HuH-7 (cell line): ENCODE measurements around the gene CACNA1S.
A peak's percentile ranks its signal among the peaks of the same experiment; 100 is the strongest.

Experiments
- DNase-seq: peaks from one replicate; pipeline ENCODE4 v3.0.0; 2011; ENCODE audit warnings: low spot score

The CACNA1S gene

GRCh38 chr1:201112173-201112731 lies at the start of gene CACNA1S:
Gene CACNA1S (minus strand): TSS chr1:201112426. CDS start chr1:201112339, 87 bp downstream.
- DNase-seq = no peak

GRCh38 chr1:201157949-201158348 lies 45.7 kb upstream of the CACNA1S start:
- no peak for DNase-seq

- no peak for DNase-seq
Observed at GRCh38 chr1:201156819-201157218, 44.6 kb upstream of the CACNA1S start.

GRCh38 chr1:201156346-201156745 lies 44.1 kb upstream of the CACNA1S start:
- DNase-seq = no peak

- DNase-seq = no peak
Observed at GRCh38 chr1:201155354-201155753, 43.1 kb upstream of the CACNA1S start.

GRCh38 chr1:201154389-201155165 lies 42.4 kb upstream of the CACNA1S start, which contains the start of gene TMEM9:
Gene TMEM9 (minus strand): TSS chr1:201154474. CDS start chr1:201153923, 551 bp downstream.
- DNase-seq = peak; percentile 90

- DNase-seq = no peak
Observed at GRCh38 chr1:201153474-201154388, 41.5 kb upstream of the CACNA1S start.

- peak; percentile 82 for DNase-seq
Observed at GRCh38 chr1:201149400-201149799, 37.2 kb upstream of the CACNA1S start.

- DNase-seq = no peak
Observed at GRCh38 chr1:201147396-201148015, 35.3 kb upstream of the CACNA1S start.

GRCh38 chr1:201146626-201147390 lies 34.6 kb upstream of the CACNA1S start:
- DNase-seq = no peak

GRCh38 chr1:201145816-201146215 lies 33.6 kb upstream of the CACNA1S start:
- DNase-seq = no peak

- DNase-seq = no peak
Observed at GRCh38 chr1:201145132-201145531, 32.9 kb upstream of the CACNA1S start.

- DNase-seq = no peak
Observed at GRCh38 chr1:201144701-201145100, 32.5 kb upstream of the CACNA1S start.

- DNase-seq = no peak
Observed at GRCh38 chr1:201143726-201144635, 31.8 kb upstream of the CACNA1S start.

GRCh38 chr1:201142849-201143725 lies 30.9 kb upstream of the CACNA1S start:
- no peak for DNase-seq

GRCh38 chr1:201142011-201142848 lies 30.0 kb upstream of the CACNA1S start:
- DNase-seq = no peak

GRCh38 chr1:201141418-201141817 lies 29.2 kb upstream of the CACNA1S start:
- DNase-seq = no peak

GRCh38 chr1:201140941-201141260 lies 28.7 kb upstream of the CACNA1S start:
- no peak for DNase-seq
